GM12864 (cell line): ENCODE data around the gene ALDH5A1.

Source experiments
- DNase-seq: peaks from one replicate; pipeline ENCODE4 v3.0.0-alpha.2; 2011; ENCODE audit warnings: low read depth
- H3K4me3 ChIP-seq: 2 replicates; pipeline ENCODE4 v1.5.1; 2011; ENCODE audit warnings: mild to moderate bottlenecking, low read depth, low read length, control low read depth
- TF ChIP-seq, protein P1 (sequence below): IDR thresholded peaks from 2 replicates; pipeline ENCODE4 v1.5.1; 2011; ENCODE audit warnings: low read depth, mild to moderate bottlenecking, moderate library complexity, low read length, control low read depth, inconsistent platforms; ENCODE audit errors: missing control alignments

The ALDH5A1 gene

DNA sequence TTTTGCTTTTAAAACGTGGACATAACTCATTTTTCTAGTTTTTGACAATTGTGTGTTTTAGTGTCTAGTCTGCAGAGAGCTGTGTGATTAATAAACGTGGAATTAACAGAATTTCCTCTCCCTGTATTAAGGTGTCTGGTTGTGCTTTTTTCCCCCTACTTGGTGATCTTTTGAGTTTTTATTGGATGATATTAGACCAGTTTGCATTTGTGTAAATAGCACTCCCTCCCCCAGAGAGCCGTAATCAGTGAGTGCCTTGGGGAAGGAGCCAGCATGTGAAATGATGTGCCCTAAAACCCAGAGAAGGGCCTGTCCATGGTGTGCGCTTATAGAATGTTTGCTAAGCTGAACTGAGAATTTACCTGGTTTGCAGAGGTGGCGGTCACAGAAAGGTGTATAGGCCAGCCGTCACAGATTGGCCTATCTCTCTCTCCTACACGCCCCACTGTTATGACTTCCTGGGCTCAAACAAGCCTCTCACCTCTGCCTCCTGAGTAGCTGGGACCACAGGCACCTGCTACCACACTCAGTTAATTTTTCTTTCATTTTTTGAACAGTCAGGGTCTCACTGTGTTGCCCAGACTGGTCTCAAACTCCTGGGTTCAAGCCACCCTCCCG, 42.4 kb downstream of the ALDH5A1 start:
- no peak for DNase-seq
- TF ChIP-seq, protein P1, sequence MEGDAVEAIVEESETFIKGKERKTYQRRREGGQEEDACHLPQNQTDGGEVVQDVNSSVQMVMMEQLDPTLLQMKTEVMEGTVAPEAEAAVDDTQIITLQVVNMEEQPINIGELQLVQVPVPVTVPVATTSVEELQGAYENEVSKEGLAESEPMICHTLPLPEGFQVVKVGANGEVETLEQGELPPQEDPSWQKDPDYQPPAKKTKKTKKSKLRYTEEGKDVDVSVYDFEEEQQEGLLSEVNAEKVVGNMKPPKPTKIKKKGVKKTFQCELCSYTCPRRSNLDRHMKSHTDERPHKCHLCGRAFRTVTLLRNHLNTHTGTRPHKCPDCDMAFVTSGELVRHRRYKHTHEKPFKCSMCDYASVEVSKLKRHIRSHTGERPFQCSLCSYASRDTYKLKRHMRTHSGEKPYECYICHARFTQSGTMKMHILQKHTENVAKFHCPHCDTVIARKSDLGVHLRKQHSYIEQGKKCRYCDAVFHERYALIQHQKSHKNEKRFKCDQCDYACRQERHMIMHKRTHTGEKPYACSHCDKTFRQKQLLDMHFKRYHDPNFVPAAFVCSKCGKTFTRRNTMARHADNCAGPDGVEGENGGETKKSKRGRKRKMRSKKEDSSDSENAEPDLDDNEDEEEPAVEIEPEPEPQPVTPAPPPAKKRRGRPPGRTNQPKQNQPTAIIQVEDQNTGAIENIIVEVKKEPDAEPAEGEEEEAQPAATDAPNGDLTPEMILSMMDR, result no peak
- H3K4me3 ChIP-seq, result no peak overlapping the region

DNA sequence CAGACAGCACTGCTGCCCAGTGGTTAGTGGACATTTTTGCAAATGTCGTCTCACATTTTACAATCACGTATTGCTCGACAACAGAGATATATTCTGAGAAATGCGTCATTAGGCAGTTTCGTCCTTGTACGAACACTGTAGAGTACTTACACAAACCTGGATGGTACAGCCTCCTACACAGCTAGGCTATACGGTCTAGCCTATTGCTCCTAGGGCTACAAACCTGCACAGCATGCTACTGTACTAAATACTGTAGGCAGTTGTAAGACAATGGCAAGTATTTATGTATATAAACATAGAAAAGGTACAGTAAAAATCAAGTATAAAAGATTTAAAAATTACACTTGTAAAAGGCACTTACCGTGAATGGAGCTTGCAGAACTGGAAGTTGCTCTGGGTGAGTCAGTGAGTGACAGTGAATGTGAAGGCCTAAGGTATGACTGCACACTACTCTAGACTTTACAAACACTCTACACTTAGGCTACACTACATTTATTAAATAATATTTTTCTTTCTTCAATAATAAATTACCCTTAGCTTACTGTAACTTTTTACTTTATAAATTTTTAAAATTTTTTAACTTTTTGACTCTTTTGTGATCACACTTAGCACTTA, 43.1 kb downstream of the ALDH5A1 start:
- no peak overlapping the region for H3K4me3 ChIP-seq
- TF ChIP-seq, protein P1, result no peak
- no peak for DNase-seq

- H3K4me3 ChIP-seq, result no peak overlapping the region
- TF ChIP-seq, protein P1, result no peak
- DNase-seq, result no peak
These were observed 44.6 kb downstream of the ALDH5A1 start for GRCh38 chr6:24539416-24539815.

- TF ChIP-seq, protein P1, result no peak
- DNase-seq, result no peak
- no peak overlapping the region for H3K4me3 ChIP-seq
These were observed 45.4 kb downstream of the ALDH5A1 start for GRCh38 chr6:24540197-24540596.

GRCh38 chr6:24543683-24544082, 48.9 kb downstream of the ALDH5A1 start:
- TF ChIP-seq, protein P1, result no peak
- no peak for DNase-seq
- H3K4me3 ChIP-seq, result no peak overlapping the region

DNA sequence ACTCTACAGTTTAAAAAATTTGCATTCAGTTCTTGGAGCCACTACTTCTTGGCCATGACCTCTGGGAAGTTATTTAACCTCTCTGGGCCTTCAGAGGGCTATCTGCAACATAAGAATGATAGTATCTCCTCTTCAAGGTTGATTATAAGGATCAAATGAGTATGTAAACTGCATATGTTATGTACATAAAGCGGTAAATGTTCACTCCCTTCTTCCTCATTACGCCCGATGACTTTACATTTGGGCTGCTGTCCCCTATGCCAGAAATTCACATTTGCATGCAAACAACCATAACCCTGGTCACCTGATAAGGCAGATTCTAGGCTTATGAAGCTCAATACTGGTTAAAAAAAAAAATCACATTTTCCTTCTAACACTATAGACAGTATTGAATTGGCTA, 50.4 kb downstream of the ALDH5A1 start:
- no peak for DNase-seq
- H3K4me3 ChIP-seq, result no peak overlapping the region
- TF ChIP-seq, protein P1, result no peak

GRCh38 chr6:24545691-24546090, 50.9 kb downstream of the ALDH5A1 start:
- TF ChIP-seq, protein P1, result no peak
- DNase-seq, result no peak

More at GRCh38 chr6:24545691-24546090, 50.9 kb downstream of the ALDH5A1 start:
- no peak overlapping the region for H3K4me3 ChIP-seq
